HG02610 (cell line): ENCODE data around the gene FOSL1.
"Not testable (repeated sequence)": the region's sequence is repeated elsewhere in the genome, so short reads cannot be mapped to it uniquely, and the experiment has no call there.

Source experiments
- ATAC-seq: cut with Tn5 transposase; IDR thresholded peaks from one replicate; pipeline ENCODE4 v1.9.1; 2021; ENCODE audit warnings: mild to moderate bottlenecking, moderate library complexity; ENCODE audit not compliant: unreplicated experiment

FOSL1 gene

DNA sequence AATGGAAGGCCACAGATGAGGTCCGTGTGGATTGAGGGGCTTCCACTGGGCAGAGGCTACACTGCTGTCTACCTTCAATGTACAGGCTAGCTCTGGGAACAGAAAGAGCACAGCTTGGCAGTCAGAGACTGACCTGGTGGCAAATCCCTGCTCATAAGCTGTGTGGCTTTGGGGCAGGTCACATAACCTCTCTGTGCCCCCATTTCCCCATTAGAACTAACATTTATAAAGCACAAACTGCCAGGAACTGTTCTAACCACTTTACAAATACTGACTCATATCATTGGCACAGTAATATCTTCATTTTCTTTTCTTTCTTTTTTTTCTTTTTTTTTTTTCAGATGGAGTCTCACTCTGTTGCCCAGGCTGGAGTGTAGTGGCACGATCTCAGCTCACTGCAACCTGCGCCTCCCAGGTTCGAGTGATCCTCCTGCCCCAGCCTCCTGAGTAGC lies 3.1 kb downstream of the FOSL1 start:
- no peak for ATAC-seq

DNA sequence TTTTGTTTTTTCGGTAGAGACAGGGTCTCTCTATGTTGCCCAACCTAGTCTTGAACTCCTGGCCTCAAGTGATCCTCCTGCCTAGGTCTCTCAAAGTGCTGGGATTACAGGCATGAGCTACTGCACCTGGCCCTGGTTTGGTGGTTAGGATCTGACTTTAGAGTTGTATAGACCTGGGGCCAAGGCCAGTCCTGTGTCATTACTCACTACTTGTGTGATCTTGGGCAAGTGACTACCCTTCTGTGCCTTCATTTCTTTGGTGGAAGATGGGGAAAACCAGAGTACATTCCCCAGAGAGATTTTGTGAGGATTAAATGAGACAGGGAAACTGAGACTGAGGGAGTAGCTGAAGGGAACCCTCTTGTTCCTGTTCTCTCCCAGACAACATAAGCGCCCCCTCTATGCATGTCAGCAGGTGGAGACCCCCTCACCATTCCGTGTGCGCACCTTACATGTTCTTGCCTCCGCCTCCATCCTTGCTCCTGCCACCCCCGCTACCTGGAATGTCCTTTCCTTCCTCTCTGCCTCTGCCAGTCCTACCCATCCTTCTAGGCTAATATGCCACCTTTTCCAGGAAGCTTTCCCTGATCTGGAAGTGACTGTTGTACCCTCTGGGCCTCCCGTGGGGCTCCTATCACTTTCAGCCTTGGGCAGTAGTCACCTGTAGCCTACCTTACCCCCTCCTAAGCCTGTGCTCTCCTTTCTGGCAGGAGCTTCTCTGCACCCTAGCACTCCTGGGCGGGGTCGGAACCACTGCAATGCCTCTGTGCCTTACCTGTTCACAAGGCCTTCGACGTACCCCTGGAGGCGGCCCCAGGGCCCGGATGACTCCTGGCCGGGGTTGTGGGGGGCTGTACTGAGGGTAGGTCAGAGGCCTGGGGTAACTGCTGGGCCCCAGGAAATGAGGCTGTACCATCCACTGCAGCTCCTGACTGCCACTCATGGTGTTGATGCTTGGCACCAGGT lies 3.9 kb downstream of the FOSL1 start:
- no peak for ATAC-seq

DNA sequence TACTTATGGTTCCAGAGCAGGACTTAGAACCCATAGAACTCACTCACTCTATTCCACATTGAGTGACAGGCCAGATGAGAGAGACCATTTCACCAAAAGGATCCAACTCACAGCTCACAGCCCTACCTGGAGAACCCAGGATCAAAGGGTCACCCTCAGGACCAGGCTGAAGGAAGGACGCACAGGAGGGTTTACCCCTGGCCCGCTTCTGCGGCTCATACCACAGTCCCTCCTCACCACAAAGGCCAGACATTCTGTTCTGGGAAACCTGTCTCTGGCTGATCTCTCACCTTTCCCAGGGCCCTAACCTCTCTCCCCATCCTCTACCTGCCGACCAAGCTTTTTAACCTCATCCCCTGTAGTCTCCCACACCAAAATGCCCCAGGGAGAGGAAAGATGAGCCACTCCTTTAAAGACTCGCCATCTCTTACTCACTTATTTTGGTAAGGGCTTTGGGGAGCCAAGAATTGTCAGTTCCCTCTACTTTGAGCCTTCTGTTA lies 4.7 kb downstream of the FOSL1 start:
- no peak for ATAC-seq

DNA sequence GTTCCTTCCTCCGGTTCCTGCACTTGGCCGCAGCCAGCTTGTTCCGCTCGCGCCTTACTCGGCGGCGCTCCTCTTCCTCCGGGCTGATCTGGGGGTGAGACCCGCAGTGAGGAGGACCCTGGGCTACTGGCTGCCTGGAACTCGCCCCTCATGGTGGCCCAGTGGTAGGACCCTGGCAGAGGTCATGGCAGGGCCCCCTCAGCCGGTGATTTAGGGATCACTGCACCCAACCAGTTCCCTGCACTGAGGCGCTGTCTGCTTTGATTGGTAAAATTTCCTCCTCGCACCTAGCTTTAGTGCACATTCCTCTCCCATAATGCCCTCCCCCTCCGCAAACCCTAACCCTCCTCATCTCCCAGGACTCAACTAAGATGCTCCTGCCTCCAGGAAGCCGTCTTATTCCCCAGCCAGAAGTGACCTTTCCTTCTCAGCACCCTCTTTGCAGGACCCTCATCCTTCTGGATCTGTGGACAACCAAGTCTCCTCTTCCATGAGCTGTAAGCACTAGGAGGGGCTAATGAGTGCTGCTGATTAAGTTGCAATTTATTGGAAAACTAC lies 6.1 kb downstream of the FOSL1 start:
- ATAC-seq, result no peak

DNA sequence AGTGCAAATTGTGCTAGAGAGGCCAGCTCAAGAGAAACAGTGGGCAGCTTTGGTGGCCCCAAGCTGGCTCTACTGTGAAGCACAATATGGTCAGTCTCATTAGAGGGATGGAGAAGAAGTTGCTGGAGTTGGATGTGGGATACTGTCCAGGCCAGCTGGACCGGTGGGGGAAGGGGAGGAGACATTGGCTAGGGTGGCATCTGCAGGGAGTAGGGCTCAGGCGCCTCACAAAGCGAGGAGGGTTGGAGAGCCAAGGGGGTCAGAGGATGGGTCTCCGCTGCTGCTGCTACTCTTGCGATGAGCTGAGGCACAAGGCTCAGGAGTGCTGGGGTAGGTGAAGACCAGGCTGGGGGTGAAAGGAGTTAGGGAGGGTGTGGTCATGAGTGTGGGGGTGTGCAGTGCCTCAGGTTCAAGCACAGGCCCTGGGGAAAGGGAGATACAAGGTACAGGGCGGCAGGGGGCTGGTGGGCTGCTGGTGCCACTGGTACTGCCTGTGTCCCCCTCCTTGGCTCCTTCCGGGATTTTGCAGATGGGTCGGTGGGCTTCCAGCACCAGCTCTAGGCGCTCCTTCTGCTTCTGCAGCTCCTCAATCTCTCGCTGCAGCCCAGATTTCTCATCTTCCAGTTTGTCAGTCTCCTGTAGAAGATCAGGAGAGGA lies 7.4 kb downstream of the FOSL1 start:
- no peak for ATAC-seq

DNA sequence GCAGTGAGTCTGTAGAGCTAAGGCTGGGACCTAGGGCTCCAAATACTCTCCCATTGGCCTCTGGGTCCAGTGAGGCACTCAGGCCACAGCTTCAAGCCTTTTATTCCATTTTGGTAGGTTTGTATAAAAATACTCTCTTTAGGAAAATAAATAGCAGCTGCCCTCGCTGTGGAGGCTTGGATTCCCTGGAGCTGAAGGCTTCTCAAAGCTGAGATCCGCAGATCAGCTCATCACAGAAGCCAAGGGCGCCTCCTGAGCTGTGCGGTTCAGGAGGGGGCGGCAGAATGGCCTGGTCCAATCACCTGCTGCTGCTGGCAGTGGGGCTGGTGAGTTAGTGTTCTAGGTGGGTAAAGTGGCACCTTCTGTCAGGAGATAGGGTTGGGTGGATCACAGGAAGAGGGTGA lies 8.0 kb downstream of the FOSL1 start:
- not testable (repeated sequence) for ATAC-seq

DNA sequence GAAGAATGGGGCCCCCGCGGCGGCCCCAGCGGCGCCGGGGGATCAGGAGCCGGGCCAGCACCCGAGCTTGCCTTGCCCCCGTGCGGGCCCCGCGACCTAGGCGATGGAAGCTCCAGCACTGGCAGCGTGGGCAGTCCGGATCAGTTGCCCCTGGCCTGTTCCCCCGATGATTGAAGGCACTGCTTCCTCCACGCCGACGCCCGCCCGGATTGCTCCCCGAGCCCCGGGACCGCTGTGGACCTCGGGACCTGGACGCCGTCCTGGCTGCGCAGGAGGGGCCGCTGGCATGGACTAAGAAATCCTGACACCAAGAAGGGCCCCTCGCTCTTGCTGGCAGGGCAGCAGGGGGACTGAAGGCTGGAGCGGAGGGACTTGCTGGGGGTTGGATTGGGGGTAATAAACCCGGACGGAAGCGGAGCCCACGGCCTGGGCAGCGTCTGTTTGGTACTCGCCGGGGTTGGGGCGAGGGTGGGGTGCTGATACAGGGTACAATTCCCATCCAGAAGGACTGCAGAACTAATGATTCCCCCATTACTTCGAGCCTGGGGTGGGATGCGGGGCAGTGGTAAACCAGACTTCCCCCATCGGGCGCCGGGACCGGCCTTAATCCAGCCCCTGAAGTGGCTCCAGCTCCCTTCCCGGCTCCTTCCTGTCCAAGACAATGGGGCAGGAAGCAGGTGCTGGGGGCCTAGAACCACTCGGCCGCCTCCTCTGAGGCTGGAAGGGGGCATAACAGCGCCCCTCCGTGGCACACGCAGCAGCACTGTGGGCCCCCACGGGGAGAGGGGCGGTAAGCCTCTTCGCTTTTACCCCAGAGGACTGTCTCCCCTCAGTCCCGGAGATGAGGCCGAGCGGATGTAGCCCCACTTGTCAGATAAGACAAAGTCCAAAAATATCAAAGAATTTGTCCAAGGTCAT lies 8.7 kb downstream of the FOSL1 start:
- ATAC-seq, result no peak

DNA sequence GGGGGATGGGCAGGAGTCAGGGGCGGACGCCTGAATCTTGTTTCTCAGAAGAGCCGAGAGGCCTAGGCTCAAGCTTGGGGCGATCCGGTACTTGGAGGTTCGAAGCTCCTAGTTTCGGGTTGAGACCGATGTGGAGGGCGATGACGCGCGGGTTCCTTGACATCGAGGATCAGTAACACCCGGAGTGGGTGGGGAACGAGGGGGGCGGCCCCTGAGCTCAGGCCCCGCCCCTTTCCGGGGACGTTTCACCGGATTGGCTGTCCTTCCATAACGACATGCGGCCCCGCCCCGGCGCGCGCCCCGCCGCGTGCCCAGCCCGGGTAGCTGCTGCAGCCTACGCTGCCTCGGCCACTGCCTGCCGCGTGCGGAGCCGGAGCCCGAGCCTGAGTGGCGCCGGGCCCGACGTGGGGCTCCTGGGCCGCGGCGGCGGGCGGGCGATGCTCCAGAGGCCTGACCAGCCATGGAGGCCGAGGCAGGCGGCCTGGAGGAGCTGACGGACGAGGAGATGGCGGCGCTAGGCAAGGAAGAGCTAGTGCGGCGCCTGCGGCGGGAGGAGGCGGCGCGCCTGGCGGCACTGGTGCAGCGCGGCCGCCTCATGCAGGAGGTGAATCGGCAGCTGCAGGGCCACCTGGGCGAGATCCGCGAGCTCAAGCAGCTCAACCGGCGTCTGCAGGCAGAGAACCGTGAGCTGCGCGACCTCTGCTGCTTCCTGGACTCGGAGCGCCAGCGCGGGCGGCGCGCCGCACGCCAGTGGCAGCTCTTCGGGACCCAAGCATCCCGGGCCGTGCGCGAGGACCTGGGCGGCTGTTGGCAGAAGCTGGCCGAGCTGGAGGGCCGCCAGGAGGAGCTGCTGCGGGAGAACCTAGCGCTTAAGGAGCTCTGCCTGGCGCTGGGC lies 9.6 kb downstream of the FOSL1 start, which contains the start of gene CCDC85B:
Gene CCDC85B, plus strand, starts transcription at position 350 of the 895 bp plus-strand sequence. Its CDS starts 111 bp downstream, at position 461.
- ATAC-seq, result peak; percentile 62

DNA sequence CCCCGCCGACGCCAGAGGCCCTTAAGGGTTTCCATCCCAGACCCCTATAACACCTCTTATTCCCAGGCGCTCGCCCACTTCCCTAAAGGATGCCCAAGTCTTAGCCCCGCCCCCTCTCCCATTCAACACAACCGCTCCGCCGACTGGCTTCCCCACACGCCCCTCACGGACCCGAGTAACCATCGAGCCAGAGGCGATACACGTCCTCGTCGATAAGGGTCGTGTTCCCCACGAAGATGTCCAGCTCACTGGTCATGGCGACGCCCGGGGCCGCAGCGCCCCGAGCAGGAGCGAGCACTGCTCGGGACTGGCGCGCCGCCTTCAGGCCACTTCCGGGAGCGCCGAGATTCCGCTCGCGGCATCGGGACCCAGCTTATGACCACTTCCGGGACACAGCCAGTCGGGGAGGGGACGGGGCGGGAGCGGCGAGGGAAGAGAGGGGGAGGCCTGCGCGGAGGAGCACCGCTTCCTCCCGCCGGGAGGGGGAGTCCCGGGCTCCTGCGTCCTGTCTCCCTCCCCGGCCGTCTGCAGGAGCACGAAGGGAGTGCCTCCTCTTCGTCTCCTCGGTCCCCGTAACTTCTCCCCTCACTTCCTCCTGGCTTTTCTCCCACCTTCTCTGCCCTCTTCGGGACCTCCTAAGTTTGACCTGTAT lies 11.9 kb downstream of the FOSL1 start, which contains the start of gene FIBP:
Gene FIBP, minus strand, starts transcription at position 309 of the 652 bp plus-strand sequence. Its CDS starts 53 bp downstream, at position 256.
- ATAC-seq, result peak; percentile 36

DNA sequence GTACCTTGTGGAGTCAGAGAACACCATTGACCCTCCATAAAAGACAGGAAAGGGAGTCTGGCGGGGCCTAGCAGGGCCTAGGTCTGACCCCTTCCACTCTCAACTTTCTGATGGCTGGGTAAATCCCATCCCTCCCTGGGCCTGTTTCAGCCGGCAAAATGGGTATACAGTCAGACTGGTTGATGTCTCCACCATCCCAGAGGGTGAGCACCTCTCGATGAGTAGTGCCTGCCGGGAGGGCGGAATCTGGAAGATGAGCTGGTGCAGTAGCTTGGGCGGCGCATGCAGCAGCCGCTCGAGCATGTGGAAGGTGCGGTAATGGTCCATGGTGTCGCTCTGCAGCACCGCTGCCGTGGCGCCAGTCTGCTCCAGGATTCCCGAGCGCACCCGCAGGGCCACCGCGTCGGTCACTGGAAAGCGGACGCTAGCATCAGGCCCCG lies 12.4 kb downstream of the FOSL1 start:
- no peak for ATAC-seq

DNA sequence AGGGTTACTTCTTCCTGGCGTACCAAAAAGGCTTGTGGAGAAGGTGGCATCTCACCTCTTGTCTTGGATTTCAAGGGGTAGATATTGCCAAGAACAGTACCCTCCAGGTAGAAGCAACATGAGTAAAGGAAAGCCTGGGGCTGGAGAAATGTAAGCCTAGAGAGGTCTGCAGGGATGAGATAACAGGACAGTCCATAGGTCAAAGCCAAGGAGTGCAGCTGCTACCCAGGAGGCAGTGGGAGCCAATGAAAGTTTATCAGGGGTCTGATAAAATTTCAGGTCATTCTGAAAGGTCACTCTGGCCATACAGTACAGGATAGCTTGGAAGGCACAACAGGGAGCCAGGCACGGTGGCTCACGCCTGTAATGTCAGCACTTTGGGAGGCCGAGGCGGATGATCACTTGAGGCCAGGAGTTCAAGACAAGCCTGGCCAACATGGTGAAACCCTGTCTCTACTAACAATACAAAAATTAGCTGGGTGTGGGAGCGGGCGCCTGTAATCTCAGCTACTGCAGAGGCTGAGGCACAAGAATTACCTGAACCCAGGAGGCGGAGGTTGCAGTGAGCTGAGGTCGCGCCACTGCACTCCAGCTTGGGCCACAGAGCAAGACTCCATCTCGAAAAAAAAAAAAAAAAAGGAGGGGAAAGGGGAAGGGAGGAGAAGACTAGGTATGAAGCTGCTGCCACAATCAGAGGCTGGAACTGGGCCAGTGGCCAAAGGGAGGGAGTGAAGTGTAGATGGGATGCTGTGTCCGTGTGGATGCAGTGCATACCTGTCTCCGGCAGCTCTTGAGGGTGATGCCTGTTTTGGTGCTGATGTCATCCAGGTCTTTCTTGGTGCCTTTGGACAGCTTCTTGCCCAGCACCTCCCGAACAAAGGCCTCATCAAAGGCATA lies 13.1 kb downstream of the FOSL1 start:
- ATAC-seq, result no peak

DNA sequence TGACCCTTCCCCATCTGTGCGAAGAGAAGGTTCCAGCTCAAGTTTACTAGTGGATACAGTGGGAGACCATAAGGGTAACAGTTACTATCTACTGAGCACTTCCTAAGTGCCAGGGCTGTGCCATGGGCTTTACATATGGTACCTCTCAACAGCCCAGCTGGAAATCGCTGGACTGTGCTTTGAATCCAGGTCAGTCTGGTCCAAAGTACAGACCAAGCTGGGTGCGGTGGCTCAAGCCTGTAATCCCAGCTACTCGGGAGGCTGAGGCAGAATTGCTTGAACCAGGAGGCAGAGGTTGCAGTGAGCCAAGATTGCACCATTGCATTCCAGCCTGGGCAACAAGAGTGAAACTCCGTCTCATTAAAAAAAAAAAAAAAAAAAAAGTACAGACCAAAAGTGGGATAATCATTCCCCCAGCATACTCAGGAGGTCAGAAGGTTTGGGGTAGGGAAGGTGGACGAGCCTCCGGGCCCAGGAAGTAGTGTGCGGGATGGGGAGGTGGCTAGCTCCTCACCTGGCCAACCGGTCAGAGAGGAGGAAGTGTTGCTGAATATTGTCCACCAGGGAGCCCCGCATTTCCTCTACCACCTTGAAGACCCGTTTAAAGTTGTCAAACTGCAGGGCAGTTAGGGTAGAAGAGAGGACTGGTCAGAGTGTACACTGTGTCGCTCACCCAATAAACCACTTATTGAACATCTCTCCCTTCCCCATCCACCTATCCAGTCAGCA lies 14.2 kb downstream of the FOSL1 start:
- no peak for ATAC-seq

DNA sequence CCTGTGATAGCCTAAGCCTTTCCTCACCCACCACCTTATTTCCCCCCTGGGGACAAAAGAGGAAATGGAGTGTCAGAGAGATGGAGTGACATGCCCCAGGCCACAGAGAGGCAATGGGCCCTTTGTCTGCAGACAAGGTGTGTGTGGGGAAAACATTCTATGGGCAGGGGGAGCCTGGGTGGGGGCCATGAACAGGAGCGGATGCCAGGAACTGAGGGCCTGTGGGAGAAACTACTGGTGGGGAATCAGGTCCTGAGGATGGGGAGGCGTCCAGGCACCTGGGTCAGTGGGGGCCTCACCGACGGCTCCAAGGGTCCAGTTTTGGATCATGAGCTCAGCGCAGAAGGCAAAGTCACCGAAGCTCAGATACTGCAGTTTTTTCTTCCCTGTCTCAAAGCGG lies 15.0 kb downstream of the FOSL1 start:
- ATAC-seq, result no peak

DNA sequence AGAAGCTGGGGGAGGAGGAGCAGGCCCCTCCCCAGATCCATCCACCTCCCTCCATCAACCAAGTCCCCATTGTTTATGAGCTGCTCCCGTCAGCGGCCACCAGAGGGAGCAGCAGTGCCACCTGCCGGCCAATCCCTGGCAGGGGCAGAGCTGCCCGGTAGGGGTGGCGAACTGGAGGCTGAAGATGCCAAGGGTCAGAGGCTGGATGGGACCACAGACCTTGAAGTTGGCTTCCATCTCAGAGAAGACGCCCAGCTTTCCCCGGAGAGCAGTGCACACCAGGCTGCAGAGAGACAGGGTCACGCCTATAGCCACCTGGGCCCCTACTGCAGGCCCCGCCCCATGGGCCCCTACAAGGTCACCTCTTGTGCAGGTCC lies 15.5 kb downstream of the FOSL1 start:
- no peak for ATAC-seq

DNA sequence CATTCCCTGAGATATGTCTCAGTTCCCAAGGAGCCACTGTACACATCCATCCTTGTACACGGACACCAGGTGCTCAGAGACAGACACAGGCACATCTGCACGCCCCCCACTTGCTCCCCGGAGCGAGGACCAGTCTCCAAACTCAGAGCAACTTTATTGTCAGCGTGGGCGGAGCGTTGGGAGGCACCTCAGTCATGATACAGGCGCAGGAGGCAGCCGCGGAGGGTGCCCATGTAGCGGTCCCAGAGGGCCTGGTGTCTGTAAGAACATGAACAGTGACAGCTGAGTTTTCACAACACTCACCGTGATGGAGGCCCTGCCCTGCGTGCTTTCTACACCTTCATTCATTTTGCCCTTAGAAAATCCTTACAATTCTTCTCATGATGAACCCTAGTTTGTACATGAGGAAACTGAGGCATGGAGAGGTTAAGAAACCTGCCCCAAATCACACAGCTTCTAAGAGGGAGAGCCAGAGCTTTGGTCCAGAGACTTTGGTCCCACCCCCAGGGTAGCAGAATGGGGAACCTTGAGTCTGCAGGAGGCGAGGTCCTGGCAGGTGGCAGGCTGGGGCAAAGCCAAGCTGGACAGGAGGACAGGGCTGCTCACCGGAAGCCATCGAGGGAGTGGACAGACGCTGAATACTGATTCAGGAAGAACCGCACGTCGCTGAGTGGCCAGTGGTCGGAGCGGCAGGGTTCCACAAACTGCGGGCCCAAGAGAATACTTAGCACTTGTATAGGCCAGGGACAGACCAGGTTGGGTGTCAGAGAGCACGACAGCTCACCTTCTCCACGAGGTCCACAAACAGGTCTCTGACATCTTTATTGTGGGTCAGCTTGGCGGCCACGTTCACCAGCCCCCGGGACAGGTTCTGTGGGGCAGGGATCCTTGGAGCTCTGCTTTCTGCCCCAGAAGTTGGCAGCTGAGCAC lies 16.1 kb downstream of the FOSL1 start:
- no peak for ATAC-seq
